Gastroesophageal sphincter (tissue), 3 donors: ENCODE measurements around the gene CD53.

ENCODE experiments used
- CTCF ChIP-seq, 4 experiments: fragments of 200-600 bp in 2 of 4; fragments of 450-650 bp in 2 of 4; sonication (generic) in 1 of 4; IDR thresholded peaks; one replicate each; pipeline ENCODE4 v1.5.1; 2017 to 2019; ENCODE audit warnings: antibody characterized with exemption in 4 of 4, mild to moderate bottlenecking in 2 of 4, moderate library complexity in 2 of 4
- POLR2A ChIP-seq, 2 donors: fragments of 450-650 bp; IDR thresholded peaks; one replicate each; pipeline ENCODE4 v1.6.1; 2017; ENCODE audit warnings: antibody characterized with exemption in 2 of 2, mild to moderate bottlenecking in 2 of 2, moderate library complexity in 1 of 2
- POLR2AphosphoS5 ChIP-seq: sonication (generic); formaldehyde crosslinking; IDR thresholded peaks from one replicate; pipeline ENCODE4 v1.6.1; 2017; ENCODE audit warnings: antibody characterized with exemption

GRCh38 chr1:110877776-110878175 lies 4.8 kb downstream of the CD53 start:
- TF ChIP-seq CTCF (IDR thresholded peaks at IDR 0.05) (no peak), POLR2AphosphoS5 (no peak), POLR2A (IDR thresholded peaks at IDR 0.05) (no peak)
